ENCODE measurements around the gene IL4I1.

Gene IL4I1

DNA sequence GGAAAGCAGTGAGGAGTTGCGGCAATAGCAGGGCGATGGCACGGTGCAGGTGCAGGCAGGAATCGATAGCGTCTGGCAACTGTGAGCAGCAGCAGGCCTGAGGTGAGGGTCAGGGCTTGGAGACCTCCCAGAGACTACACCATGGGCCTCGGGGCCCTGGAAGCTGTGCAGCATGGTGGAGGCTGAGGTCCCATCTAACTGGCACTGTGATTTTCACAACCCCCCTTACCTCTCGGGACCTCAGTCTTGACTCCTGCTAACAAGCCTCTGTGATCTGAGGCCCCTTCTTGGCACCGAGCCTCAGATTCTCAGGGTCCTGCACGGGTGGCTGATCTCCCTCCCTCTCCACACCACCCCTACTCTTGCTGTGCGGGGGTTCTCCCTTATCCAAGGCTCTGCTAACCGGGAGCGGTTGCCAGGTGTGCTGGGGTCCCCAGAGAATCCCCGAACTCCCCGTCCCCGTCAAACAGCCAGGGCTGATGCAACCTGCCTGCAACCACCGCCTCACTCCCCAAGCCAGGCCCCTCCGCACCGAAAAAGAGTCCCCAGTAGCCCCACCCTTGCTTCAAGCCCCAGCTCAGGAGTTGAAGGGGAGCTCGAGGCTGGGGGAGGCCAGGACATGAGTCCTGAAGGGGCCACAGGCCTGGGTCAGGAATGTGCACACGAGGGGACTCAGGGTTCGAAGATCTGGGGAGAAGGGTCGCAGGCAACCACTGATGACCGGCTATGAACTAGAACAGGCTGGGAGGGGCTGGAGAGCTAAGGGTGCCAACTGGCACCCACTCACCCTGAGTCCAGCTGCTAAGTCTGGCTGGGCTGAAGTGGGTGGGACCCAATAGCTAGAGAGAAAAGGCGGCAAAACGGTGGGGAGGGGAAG is 27.6 kb upstream of the IL4I1 start:
- no peak for DNase-seq

DNA sequence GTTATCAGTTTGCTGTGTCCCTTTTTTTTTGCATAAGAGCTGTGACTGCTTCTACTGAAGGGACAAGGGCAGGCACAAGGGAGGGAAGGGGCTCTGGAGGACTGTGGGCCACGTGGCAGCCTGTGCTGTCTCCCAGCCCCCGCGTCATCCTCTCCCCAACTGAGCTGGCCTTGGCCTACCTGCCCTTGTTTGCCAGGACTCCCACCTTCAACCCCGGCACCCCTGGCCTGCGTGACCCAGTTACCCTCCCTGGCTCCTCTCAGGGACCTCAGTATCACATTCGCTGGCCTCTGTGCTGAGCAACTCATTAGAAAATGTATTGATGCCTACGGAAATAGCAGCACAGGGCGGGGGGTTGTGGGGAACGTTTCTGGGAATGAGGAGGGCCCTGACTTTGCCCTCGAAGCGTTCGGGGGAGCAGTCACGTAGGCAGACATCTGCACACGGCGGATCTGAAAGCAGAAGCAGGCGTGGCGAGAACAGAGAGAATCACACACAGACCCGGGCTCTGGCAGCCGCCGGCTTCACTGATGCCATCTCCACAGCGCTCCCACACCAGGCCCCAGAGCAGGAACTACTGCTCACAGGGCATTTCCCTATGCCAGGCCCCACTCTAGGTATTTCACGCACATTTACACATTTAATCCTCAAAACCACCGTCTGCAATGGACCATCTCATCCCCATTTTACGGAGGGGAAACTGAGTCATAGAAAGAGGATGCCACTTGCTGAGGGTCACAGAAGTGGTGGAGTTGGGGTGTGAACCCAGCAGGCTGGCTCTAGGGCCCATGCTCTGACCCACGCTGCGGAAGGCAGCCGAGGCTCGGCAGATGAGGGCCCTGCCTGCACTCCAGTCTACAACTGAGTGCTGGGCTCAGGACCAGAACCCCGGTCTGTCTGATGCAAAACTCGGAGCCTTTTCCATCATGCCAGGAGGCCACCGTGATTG is 26.6 kb upstream of the IL4I1 start:
- no peak for DNase-seq

DNA sequence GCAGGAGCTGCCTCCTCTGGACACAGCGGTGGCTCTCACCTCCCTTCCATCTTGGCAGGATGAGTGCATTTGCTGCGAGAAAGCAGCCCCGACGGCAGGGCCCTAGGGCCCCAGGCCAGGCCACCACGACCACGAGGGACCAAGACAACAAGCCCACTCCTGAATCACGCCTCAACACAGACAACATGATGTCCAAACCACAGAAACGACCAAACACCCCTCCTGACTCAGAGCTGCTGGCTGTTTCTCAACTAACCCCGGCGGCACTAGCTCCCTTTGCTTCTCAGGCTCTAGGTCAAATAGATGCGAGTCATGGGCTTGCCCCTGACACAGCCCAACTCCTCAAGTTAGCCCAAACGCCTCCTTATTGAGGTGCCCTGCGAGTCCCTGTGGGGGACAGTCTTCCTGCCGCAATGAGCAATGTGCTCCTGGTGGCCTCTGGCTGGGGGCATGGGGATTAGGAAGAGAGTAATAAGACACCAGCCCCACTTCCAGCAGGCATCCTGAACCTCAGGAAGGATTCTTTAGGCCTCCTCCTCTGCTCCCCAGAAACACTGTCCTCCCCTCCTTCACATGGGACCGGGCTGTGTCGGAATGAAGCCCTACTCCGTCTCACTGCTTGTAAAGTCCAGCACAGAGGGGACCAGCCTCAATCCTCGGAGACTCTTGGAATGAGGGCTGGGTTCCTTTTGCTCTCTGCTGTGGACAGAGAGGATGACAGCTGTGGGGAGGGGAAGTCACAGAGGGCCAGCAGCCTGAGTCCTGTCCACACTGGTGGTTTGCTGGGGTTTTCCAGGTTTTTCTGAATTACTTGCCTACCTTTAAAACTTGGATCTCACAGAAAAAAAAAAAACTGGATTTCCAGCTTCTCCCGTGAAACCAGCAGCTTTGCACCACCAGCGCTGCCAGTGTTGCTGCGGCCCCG is 25.4 kb upstream of the IL4I1 start:
- DNase-seq = no peak

GRCh38 chr19:49920624-49921363 is 24.1 kb upstream of the IL4I1 start:
- DNase-seq = no peak

DNA sequence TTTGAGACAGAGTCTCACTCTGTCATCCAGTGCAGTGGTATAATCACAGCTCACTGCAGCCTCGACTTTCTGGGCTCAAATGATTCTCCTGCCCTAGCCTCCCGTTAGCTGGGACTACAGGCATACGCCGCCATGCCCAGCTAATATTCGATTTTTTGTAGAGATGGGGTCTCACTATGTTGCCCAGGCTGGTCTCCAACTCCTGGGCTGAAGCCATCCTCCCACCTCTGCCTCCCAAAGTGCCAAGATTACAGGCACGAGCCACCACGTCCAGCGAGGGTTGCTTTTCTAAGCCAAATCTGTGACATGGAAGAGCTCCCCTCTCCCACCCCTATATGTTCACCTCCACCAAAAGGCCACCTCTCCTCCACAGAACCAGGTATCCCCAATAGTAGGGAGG is 21.4 kb upstream of the IL4I1 start:
- DNase-seq = no peak

- no peak for DNase-seq
Observed at GRCh38 chr19:49916839-49917733, 20.4 kb upstream of the IL4I1 start.

DNA sequence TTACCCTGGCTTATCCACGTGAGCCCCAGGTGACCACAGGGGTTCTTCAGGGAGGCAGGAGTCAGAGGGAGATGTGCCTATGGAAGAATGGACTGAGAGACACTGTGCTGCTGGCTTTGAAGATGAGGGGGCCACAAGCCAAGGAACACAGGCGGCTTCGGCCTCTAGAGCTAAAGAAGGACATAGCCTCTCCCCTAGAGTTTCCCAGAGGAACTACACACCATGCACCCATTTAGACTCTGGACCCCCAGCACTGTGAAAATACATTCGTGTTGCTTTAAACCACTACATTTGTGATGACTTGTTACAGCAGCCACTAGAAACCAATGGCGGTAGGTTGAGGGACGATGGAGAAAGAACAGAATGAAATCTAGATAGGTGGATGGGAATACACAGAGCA is 18.6 kb upstream of the IL4I1 start:
- DNase-seq = no peak

- DNase-seq = no peak
Observed at GRCh38 chr19:49913720-49914119, 17.0 kb upstream of the IL4I1 start.

DNA sequence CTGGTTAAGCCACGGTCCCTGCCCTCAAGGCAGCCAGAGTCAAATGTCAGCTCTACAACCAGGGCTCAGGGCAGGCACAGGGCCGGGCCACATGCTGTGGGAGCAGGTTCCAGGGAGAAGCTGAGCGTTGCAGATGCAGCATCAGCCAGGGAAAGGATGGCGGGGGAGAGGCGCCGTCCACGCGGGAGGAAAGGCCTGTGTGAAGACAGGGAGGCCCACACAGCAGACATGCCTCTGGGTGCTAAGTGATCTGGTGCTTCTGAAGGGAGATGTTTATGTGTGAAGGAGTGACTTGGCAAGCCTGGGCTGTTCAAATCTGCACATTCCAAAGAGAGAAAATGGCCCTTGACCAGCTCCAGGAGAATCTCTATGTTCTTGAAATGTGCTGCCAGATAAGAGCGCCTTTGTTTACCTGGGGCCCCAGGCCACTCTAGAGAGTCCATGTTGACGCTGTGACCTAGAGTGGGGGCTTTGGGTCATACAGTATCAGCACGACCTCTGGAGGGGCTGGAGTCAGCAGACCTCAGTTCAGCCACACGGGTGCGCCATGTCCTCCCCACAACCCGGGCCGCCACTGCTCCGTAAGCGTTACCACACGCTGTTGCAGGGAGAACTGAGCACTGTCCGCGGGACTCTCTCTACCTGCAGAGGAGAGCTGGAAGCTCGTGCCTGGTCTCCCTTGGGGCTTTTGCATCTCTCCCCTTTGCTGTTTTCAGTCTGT is 16.4 kb upstream of the IL4I1 start:
- no peak for DNase-seq

DNA sequence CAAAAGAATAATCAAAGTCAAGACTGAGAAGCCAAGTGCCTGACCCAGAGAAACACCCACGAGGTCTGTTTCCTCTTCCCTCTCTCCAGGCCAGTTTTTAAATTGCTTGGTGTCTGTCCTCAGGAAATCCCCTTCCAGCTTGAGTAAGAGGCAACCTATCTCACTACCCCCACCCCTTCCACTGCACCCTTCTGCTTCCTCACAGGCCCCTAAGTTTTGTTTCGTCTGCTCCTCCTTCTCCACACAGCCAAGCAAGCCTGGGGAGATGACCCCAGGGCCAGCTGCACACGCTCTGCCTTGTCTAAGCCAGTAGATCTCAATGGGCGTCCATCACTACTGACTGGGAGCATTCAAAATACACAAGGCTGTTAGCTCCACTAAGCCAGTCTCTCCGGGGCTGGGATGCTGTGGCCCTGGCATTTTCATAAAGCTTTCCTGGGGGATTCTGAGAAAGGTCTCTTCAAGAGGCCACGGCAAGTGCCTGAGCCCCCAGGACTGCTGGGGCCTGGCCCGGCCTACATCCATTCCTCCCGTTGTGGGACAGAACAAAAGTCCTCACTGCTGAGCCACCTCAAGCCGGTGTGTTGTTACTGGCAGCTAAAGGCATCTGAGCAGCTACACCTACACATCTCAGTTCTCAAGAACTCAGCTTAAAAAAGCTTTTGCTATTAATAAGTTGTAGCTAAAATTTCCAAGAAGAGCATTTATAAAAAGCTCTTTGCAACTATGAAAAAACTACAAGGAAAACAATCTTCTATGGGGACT is 14.9 kb upstream of the IL4I1 start:
- DNase-seq = no peak

DNA sequence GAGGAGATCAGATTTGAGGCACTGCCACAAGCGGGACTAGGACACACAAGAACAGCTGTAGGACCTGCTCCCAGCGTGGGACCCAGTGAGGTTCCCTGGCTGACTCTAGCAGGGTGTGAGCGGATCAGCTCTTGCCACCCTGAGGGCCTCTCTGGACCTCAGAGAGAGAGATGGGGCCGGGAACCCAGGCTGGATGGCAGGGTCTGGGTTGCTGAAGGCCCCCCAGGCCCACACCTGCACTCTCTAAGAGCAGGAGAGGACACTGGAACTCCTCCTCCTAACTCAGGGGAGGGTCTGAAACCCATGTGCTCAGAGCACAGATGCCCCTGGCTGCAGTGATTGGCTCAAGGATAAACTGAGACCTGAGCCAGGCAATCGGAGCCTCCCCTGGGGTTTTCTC is 13.5 kb upstream of the IL4I1 start:
- DNase-seq = no peak

GRCh38 chr19:49908480-49909420 is 12.1 kb upstream of the IL4I1 start:
- DNase-seq = no peak

DNA sequence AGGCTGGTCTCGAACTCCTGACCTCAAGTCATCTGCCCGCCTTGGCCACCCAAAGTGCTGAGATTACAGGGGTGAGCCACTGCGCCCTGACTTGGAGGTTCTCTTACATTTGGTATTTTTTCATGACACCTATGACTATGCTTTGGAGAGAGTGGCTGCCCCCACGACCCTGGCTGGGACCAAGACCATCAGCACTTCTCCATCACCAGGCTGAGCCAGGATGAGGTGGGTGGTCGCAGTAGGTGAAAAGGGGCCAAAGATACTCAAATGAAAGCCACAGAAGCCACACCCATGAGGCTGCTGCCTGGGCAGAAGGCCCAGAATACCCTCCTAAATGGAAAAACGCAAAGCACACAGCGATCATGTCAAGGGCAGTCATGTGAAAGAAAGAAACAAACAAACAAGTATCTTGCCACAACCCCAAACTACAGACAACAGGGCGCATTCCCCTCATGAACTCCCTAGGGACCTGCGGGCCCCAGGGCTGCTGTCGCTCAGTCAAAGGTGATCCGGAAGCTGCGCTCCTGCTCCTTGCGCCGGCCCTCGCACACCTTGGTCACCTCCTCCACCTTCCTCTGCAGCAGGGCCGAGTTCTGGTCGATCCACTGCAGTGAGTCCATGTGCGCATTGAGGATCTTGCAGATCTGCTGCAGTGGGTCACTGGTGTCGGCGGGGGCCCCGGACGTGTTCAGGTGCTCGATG is 11.2 kb upstream of the IL4I1 start:
- DNase-seq = no peak

DNA sequence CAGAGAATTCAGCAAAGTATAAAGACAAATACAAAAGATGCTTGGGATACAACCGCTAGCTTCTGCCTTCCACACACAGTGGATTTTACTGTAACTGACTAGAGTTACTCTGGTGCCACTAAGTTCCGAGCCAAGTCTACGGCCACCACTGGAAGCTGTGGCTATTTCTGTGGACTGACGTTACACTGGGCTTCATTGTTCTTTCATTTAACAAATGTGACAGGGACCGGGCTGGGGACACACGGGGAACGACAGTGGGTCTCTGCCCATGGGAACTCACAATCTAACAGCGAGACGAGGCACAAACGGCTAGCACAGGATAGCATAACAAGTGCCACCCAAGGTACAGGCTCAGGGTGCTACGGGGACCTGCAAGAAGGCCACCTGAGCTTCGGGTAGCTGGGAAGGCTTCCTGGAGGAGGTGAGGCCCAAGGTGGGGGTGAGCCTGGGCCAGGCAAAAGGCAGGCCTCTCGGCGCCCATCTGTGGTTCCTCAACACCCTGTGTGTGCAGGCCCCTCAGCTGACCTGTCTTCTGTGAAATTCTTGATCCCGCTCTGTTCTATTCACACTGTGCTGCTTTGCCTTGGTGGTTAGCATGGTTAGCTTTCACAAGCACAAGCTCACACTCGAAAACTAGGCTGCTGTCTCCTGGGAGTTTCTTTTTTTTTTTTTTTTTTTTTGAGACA is 10.3 kb upstream of the IL4I1 start:
- no peak for DNase-seq

DNA sequence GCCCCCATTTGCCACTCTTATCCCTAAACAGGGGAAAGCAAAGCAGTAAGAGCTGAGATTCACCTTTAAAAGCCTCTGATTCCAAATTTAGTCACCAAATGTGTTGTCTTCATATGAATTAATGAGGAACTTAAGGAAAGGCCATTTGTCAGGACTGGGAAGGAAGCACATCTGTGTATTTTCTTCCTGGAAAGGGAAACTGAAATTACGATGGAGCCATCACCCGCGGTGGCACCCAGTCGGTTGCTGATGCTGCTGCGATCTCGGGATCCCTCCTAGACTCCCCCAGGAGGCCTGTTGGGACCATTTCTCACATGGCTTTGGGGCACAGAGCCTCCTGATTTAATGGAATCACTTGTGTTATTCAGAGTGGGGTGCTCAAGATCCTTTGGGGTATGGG is 7.4 kb upstream of the IL4I1 start:
- no peak for DNase-seq

DNA sequence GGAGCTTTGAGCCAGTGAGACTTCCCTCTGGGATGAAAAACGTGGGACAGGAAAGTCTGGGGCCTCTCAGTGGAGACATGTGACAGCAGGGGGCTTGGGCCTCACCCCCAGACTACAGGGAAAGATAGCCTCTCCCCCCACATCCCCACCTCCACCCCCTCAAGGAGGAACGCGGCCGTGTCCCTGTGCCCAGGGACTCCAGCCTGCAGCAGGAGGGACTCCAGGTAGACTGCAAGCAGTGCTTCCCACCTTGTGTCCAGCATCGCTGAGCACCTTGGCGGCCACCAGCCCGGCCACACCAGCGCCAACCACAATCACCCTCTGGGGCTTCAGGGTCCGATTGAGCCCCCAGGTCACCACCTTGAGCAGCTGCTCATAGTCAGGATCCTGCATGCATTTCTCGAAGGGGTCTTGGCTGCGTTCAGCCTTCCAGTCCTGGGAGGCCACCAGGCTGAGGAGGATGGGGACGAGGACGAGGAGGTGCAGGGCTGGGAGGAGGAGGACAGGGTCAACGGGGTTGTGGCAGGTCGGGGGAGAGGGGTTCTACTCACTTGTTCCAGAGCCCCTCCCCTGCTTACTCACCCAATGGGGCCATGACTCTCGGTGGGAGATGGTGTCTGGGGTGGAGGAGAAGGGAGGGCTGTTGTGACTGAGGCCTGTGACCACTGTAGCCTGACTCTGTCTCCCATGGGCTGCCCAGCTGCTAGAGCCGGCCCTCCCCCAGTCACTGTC is 955 bp downstream of the IL4I1 start:
- no peak for DNase-seq

Measured in CD4-positive, alpha-beta T cell treated with Interleukin-17A for 4 hours (primary cell).